ENCODE measurements around the gene DNAJC9.

The DNAJC9 gene

DNA sequence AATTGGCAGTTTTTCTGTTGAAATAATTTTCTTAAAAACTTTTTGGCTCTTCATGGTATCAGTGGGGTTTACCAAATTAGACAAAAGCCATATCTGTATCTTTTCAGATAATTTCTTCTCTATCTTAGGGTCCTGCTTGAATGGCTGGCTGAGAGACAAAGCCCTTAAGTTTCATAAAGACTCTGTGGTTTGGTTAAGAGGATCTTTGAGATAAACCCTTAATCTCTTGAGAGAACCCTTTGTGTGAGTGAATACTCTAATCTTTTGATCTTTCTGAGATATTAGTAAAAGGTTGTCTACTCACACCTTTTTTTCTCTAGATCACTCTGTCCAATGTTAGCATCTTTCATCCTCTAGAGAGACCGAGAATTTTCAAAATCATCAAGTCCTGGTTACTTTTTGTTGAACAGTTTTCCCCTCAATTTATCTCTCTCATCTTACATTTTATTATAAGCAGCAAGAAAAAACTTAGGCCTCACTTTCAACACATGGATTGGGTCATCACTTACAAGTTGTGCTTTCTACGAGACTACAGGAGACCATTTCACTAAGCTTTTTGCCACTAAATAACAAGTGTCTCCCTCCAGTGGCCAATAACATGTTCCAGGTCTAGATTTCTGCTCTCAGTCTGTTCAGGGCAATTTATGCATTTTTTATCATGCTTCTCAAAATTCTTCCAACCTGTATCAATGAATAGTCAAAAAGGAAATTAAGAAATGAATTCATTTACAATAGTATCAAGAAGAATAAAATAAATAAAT lies 28.4 kb downstream of the DNAJC9 start:
- H3K79me2 ChIP-seq (ENCODE audit: low read length) = no peaks in the 10 kb centered on the region
- H3K27me3 ChIP-seq (replicated peaks; ENCODE audit: insufficient read depth, low read length) = no peaks in the 10 kb centered on the region
- H2AFZ ChIP-seq (ENCODE audit: low read length) = no peak overlapping the region
- DNase-seq = no peak
- TF ChIP-seq, protein P1, sequence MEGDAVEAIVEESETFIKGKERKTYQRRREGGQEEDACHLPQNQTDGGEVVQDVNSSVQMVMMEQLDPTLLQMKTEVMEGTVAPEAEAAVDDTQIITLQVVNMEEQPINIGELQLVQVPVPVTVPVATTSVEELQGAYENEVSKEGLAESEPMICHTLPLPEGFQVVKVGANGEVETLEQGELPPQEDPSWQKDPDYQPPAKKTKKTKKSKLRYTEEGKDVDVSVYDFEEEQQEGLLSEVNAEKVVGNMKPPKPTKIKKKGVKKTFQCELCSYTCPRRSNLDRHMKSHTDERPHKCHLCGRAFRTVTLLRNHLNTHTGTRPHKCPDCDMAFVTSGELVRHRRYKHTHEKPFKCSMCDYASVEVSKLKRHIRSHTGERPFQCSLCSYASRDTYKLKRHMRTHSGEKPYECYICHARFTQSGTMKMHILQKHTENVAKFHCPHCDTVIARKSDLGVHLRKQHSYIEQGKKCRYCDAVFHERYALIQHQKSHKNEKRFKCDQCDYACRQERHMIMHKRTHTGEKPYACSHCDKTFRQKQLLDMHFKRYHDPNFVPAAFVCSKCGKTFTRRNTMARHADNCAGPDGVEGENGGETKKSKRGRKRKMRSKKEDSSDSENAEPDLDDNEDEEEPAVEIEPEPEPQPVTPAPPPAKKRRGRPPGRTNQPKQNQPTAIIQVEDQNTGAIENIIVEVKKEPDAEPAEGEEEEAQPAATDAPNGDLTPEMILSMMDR (IDR thresholded peaks at IDR 0.05; ENCODE audit: low read length) = peak; percentile 52
- TF ChIP-seq EZH2 (optimal IDR thresholded peaks at IDR 0.05; ENCODE audit: low read depth, low read length) = no peak
- no peaks in the 10 kb centered on the region for H3K36me3 ChIP-seq (replicated peaks; ENCODE audit: insufficient read depth, low read length)
- no peak overlapping the region for H3K27ac ChIP-seq (ENCODE audit: low read length)
- H3K9me2 ChIP-seq (replicated peaks; ENCODE audit: insufficient read depth, low read length) = no peaks in the 10 kb centered on the region
- no peaks in the 10 kb centered on the region for H3F3A ChIP-seq (ENCODE audit: insufficient read depth, low read length)
- H3K9me3 ChIP-seq (replicated peaks; ENCODE audit: insufficient read depth, low read length) = no peaks in the 10 kb centered on the region
- no peak overlapping the region for H3K4me3 ChIP-seq (ENCODE audit: low read length)
- H3K4me1 ChIP-seq (ENCODE audit: low read length) = no peaks in the 10 kb centered on the region
- H3K4me2 ChIP-seq (ENCODE audit: low read depth, low read length) = no peak overlapping the region
- H3K9ac ChIP-seq (ENCODE audit: low read length) = no peak overlapping the region
- no peaks in the 10 kb centered on the region for H4K20me1 ChIP-seq (ENCODE audit: insufficient read depth, low read length)

DNA sequence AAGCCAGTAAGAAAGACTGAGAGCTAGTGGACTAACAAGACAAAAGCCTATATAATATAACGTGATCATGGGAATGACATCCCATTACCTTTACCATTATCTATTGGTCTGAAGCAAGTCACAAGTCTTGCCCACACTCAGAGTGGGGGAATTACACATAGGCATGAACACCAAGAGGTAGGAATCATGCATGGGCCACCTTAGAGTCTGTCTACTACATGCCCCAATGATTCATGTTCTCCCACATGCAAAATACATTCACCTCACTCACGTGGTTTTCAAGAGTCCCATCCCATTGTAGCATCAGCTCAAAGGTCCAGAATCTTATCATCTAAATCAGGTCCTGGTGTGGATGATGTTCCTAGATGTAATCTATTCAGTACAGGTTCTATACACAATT lies 29.4 kb downstream of the DNAJC9 start:
- Histone ChIP-seq H3K4me2 (ENCODE audit: low read depth, low read length) (no peak overlapping the region), H3F3A (ENCODE audit: insufficient read depth, low read length) (no peaks in the 10 kb centered on the region), H3K4me3 (ENCODE audit: low read length) (no peak overlapping the region), H4K20me1 (ENCODE audit: insufficient read depth, low read length) (no peaks in the 10 kb centered on the region), H3K9ac (ENCODE audit: low read length) (no peak overlapping the region), H3K4me1 (ENCODE audit: low read length) (no peaks in the 10 kb centered on the region), H3K9me3 (replicated peaks; ENCODE audit: insufficient read depth, low read length) (no peaks in the 10 kb centered on the region), H3K79me2 (ENCODE audit: low read length) (no peaks in the 10 kb centered on the region), H3K27ac (ENCODE audit: low read length) (no peak overlapping the region), H3K36me3 (replicated peaks; ENCODE audit: insufficient read depth, low read length) (no peaks in the 10 kb centered on the region), H2AFZ (ENCODE audit: low read length) (no peak overlapping the region), H3K9me2 (replicated peaks; ENCODE audit: insufficient read depth, low read length) (no peaks in the 10 kb centered on the region), H3K27me3 (replicated peaks; ENCODE audit: insufficient read depth, low read length) (no peaks in the 10 kb centered on the region)
- TF ChIP-seq EZH2 (optimal IDR thresholded peaks at IDR 0.05; ENCODE audit: low read depth, low read length) (no peak), EZH2phosphoT487 (IDR thresholded peaks at IDR 0.05; ENCODE audit: low read length) (no peak)
- TF ChIP-seq, protein P1 (IDR thresholded peaks at IDR 0.05; ENCODE audit: low read length) = no peak
- DNase-seq = no peak

DNA sequence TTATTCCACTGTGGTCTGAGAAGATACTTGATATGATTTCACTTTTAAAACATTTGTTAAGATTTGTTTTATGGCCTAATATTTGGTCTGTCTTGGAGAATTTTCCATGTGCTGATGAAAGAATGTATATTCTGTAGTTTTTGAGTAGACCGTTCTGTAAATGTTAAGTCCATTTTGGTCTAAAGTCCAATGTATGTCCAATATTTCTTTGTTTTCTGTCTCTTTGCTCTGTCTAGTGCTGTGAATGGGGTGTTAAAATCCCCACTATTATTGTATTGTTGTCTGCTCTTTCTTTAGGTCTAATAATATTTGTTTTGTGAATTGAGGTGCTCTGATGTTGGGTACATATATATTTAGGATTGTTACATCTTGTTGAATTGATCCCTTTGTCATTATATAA lies 31.3 kb downstream of the DNAJC9 start:
- H4K20me1 ChIP-seq (ENCODE audit: insufficient read depth, low read length) = no peaks in the 10 kb centered on the region
- no peaks in the 10 kb centered on the region for H3K27me3 ChIP-seq (replicated peaks; ENCODE audit: insufficient read depth, low read length)
- H3K27ac ChIP-seq (ENCODE audit: low read length) = no peak overlapping the region
- DNase-seq = no peak
- H3K4me2 ChIP-seq (ENCODE audit: low read depth, low read length) = no peak overlapping the region
- no peaks in the 10 kb centered on the region for H3K36me3 ChIP-seq (replicated peaks; ENCODE audit: insufficient read depth, low read length)
- no peak overlapping the region for H3K4me3 ChIP-seq (ENCODE audit: low read length)
- no peaks in the 10 kb centered on the region for H3K9me3 ChIP-seq (replicated peaks; ENCODE audit: insufficient read depth, low read length)
- no peaks in the 10 kb centered on the region for H3F3A ChIP-seq (ENCODE audit: insufficient read depth, low read length)
- H3K9me2 ChIP-seq (replicated peaks; ENCODE audit: insufficient read depth, low read length) = no peaks in the 10 kb centered on the region
- no peaks in the 10 kb centered on the region for H3K79me2 ChIP-seq (ENCODE audit: low read length)
- TF ChIP-seq EZH2 (optimal IDR thresholded peaks at IDR 0.05; ENCODE audit: low read depth, low read length) = no peak
- TF ChIP-seq EZH2phosphoT487 (IDR thresholded peaks at IDR 0.05; ENCODE audit: low read length) = no peak
- TF ChIP-seq, protein P1 (IDR thresholded peaks at IDR 0.05; ENCODE audit: low read length) = no peak
- no peaks in the 10 kb centered on the region for H3K4me1 ChIP-seq (ENCODE audit: low read length)
- H2AFZ ChIP-seq (ENCODE audit: low read length) = no peak overlapping the region
- no peak overlapping the region for H3K9ac ChIP-seq (ENCODE audit: low read length)

All from MM.1S (cell line).